GM12873 (cell line): ENCODE data around the gene GLIS1.

ENCODE experiments used
- CTCF ChIP-seq: IDR thresholded peaks from 2 replicates; pipeline ENCODE4 v1.5.1; 2012; ENCODE audit warnings: low read depth, mild to moderate bottlenecking, moderate library complexity, low read length, control low read depth; ENCODE audit not compliant: insufficient read depth; ENCODE audit errors: missing control alignments

Gene GLIS1

GRCh38 chr1:53726009-53726600 is 12.9 kb downstream of the GLIS1 start:
- TF ChIP-seq CTCF = no peak

GRCh38 chr1:53725238-53725689 is 13.7 kb downstream of the GLIS1 start:
- no peak for TF ChIP-seq CTCF

GRCh38 chr1:53722025-53722424 is 16.9 kb downstream of the GLIS1 start:
- no peak for TF ChIP-seq CTCF

- no peak for TF ChIP-seq CTCF
These were observed 17.9 kb downstream of the GLIS1 start for GRCh38 chr1:53721088-53721487.

GRCh38 chr1:53719469-53719868 is 19.5 kb downstream of the GLIS1 start:
- TF ChIP-seq CTCF = no peak

- no peak for TF ChIP-seq CTCF
These were observed 20.5 kb downstream of the GLIS1 start for GRCh38 chr1:53718443-53718842.

GRCh38 chr1:53717025-53717804 is 21.7 kb downstream of the GLIS1 start:
- TF ChIP-seq CTCF = no peak
